ENCODE results near the gene LBX2.

Gene LBX2

DNA sequence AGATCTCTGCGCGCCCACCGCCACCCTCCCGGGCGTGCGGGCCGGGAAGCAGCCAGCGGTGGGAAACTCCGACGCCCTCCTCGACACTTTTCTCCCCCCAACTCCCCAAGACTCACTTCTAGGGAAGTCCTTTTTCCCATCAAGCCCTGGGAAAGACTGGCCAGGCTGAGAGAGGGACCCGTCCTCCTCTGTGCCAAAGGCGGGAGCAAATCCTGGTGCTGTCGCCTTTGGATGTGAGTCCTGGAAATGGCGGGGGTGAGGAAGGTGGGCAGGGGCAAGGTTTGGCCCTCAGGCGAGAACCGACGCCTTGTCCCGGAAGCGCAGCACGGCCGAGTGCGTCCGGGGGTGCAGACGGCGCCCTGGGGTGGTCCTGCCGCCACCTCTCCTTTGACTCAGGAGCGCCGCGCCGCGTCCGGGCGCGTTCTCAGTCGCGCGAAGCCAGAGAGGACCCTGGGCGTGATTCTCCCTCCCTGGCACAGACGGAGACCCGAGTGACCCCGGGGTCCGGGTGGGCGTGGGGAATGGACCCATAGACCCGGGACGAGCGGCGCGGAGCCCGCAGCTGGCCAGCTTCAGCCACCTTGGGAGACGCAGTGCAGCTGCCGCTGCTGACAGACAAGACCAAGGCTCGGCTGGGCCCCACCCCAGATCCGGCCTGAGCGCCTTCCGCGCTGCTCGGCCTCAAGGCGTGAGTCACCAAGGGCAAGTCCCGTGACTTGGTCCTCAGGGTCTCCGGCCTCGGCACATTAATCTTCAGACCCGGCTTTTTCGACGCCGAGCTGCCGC, 3.5 kb upstream of the LBX2 start:
- peak overlapping the region; percentile 60 for H3K4me3 ChIP-seq (ENCODE audit: low read depth, low read length)
- H3K4me1 ChIP-seq (ENCODE audit: control insufficient read depth, insufficient read depth, low read length): peaks cover 13% of the 10 kb centered on the region; the same call in 1 of the 2 replicates
- no peak overlapping the region for H3K27ac ChIP-seq (ENCODE audit: low read depth, low read length)
- no peak overlapping the region for H3K9ac ChIP-seq (ENCODE audit: low read depth, low read length)
- peaks cover 79% of the 10 kb centered on the region for H3K27me3 ChIP-seq (ENCODE audit: control insufficient read depth, insufficient read depth, low read length)
- peaks cover 10% of the 10 kb centered on the region; the same call in 1 of the 2 replicates for H3K36me3 ChIP-seq (ENCODE audit: control insufficient read depth, insufficient read depth, low read length)
- no peaks in the 10 kb centered on the region for H3K9me3 ChIP-seq (ENCODE audit: control insufficient read depth, insufficient read depth, low read length)

DNA sequence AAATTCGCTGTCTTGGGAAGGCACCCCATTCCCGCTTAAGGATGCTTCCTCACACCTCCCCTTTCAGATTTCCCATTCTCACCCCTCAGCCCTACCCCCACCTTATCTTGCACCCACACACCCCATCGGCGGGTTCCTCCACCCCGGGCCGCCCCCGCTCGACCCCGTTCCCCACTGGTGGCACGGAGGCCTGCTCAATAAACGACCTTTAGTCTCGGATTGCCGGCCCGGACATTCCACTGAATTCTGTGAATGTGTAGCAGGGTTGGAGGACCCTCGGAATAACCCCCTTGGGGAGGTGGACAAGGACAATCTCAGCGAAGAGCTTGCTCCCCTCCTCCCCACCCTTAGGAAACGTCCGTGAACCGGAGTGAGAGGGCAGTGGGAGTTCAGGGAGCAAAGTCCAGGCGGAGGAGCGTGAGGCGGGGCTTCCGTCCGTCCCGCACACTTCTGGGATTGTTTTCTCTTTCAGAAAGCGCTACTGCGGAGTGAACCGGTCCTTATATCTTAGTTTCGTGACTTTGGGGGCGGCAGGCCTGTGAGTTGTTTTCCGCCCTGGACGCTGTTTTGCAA, 2.8 kb upstream of the LBX2 start:
- H3K4me3 ChIP-seq (ENCODE audit: low read depth, low read length): peak overlapping the region; percentile 60
- peaks cover 17% of the 10 kb centered on the region for H3K4me1 ChIP-seq (ENCODE audit: control insufficient read depth, insufficient read depth, low read length)
- no peak overlapping the region for H3K9ac ChIP-seq (ENCODE audit: low read depth, low read length)
- peaks cover 10% of the 10 kb centered on the region; the same call in 1 of the 2 replicates for H3K36me3 ChIP-seq (ENCODE audit: control insufficient read depth, insufficient read depth, low read length)
- no peaks in the 10 kb centered on the region for H3K9me3 ChIP-seq (ENCODE audit: control insufficient read depth, insufficient read depth, low read length)
- no peak overlapping the region for H3K27ac ChIP-seq (ENCODE audit: low read depth, low read length)
- peaks cover 85% of the 10 kb centered on the region for H3K27me3 ChIP-seq (ENCODE audit: control insufficient read depth, insufficient read depth, low read length)

DNA sequence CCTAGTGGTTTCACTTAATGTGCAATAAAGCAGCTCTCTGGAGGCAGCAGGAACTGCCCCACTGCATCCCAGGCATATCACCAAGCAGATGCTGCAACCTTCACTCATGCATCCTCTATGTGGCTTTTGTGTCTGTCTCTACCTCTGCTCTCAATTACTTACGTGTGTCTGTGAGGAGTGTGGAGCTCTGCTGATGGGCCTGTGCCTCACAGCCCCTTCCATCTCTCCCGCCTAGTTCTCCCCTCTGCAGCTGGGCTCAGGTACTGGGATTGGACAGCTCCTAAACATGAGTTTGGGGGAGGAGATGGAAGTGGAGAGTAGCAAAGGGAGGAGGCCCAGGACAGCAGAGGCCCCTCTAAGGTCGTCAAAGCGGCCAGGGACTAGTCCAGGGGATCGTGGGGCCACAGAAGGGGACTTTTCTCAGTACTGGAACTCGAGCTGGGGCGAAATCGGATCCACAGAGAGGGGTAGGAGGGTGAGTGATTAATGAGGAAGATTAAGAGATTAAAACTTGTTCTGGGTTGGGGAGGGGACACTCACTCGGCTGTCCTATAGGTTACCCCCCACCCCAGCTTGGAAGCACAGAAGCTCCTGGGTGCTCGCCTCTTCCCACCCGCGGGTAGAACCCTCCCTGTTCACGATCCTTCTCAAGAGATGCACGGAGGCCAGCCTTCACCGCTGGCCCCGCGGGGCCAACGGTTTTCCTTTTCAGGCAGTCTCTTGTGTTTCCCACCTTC, 2.1 kb upstream of the LBX2 start:
- Histone ChIP-seq H3K27me3 (ENCODE audit: control insufficient read depth, insufficient read depth, low read length) (peaks cover 93% of the 10 kb centered on the region), H3K36me3 (ENCODE audit: control insufficient read depth, insufficient read depth, low read length) (peaks cover 10% of the 10 kb centered on the region; the same call in 1 of the 2 replicates), H3K27ac (ENCODE audit: low read depth, low read length) (no peak overlapping the region), H3K9ac (ENCODE audit: low read depth, low read length) (no peak overlapping the region), H3K9me3 (ENCODE audit: control insufficient read depth, insufficient read depth, low read length) (no peaks in the 10 kb centered on the region), H3K4me1 (ENCODE audit: control insufficient read depth, insufficient read depth, low read length) (peaks cover 11% of the 10 kb centered on the region; the same call in 1 of the 2 replicates), H3K4me3 (ENCODE audit: low read depth, low read length) (no peak overlapping the region; the same call in 1 of the 2 replicates)

DNA sequence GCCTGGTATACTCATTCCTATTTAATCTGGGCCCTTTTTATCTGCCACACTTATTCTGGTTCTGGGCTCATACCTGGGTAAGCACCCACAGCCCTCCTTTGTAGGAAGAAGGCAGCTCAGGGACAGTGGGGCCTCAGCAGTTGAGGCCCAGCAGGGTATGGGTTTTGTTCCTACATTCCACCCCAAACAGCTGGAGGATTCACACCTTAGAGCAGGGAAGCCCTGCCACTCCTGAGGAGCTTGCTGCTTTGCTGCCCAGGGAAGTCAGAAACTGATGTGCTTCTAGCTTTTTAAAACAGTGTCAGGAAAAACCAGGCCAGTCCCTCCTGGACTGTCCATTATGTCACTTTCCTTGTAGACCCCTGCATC, 1.2 kb upstream of the LBX2 start:
- no peaks in the 10 kb centered on the region for H3K9me3 ChIP-seq (ENCODE audit: control insufficient read depth, insufficient read depth, low read length)
- H3K4me3 ChIP-seq (ENCODE audit: low read depth, low read length): no peak overlapping the region
- H3K9ac ChIP-seq (ENCODE audit: low read depth, low read length): no peak overlapping the region
- H3K36me3 ChIP-seq (ENCODE audit: control insufficient read depth, insufficient read depth, low read length): peaks cover 9% of the 10 kb centered on the region; the same call in 1 of the 2 replicates
- H3K4me1 ChIP-seq (ENCODE audit: control insufficient read depth, insufficient read depth, low read length): peaks cover 11% of the 10 kb centered on the region; the same call in 1 of the 2 replicates
- H3K27me3 ChIP-seq (ENCODE audit: control insufficient read depth, insufficient read depth, low read length): peaks cover 100% of the 10 kb centered on the region
- no peak overlapping the region for H3K27ac ChIP-seq (ENCODE audit: low read depth, low read length)

DNA sequence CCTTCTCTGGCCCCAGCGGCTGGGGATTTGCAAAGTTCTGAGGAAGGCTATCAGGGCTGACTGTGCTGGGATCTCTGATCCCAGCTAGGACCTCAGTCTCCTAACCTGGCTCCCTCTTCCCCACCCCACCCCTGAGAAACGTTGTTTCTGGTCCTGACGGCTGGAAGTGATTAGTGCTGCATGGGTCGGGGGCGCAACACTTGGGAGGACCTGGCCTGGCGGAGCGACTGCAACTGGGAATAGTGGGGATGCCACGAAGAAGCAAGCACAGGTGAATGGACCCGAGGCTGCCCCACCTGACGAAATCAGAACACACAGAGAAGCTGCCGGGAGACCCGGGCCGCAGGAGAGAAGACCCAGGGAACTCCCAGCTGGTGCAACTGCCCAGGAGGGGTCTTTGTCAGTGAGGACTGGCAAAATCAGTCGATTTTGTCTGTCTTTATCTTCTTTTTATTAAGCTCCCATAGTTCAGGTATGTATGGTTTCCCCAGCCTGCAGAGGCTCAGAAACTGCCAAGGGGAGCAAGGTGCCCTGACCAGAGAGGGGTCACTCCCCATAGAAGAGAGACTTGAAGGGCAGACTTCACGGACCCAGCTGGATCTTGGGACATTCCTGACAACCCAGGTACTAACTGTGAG, 656 bp upstream of the LBX2 start:
- H3K9me3 ChIP-seq (ENCODE audit: control insufficient read depth, insufficient read depth, low read length): no peaks in the 10 kb centered on the region
- H3K4me3 ChIP-seq (ENCODE audit: low read depth, low read length): peak overlapping the region; percentile 57
- peaks cover 3% of the 10 kb centered on the region; the same call in 1 of the 2 replicates for H3K36me3 ChIP-seq (ENCODE audit: control insufficient read depth, insufficient read depth, low read length)
- peaks cover 11% of the 10 kb centered on the region; the same call in 1 of the 2 replicates for H3K4me1 ChIP-seq (ENCODE audit: control insufficient read depth, insufficient read depth, low read length)
- H3K27ac ChIP-seq (ENCODE audit: low read depth, low read length): no peak overlapping the region
- no peak overlapping the region for H3K9ac ChIP-seq (ENCODE audit: low read depth, low read length)
- H3K27me3 ChIP-seq (ENCODE audit: control insufficient read depth, insufficient read depth, low read length): peaks cover 100% of the 10 kb centered on the region

DNA sequence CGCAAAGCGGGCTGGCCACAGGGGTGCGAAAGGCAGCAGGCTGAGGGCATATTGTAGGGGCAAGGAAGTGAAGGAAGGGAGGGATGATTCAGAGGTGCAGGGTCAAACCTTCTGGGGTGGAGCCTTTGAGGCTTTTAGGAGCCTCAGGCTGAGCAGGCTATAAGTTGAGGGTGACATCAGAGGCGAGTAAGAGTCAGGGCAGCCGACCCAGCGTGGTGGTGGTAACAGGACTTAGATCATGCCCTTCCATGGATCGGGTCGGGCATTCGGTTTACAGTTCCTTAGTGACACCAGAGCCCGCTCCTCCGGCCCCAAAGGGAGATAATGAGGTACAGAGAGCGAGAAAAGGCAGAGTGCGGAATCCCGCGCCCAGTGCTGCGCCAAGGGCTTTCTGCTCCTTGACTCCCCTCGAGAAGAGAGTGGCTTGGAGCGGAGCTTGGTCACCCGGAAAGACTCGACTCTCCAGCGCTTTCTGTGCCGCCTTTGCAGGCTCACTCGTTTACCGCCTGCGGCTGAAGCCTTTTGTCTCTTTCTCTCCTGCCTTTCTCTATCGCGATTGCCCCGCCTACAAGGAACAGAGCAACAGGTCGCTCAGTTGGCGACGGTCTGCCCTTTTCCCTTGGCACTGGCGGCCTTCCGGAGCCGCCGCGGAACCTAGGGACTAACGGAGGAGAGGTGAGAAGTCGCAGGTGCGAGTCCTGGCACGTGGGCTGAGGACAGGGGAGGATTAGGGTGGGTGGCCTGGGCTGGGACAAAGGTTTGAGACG, 720 bp downstream of the LBX2 start:
- Histone ChIP-seq H3K27ac (ENCODE audit: low read depth, low read length) (no peak overlapping the region), H3K4me1 (ENCODE audit: control insufficient read depth, insufficient read depth, low read length) (peaks cover 11% of the 10 kb centered on the region; the same call in 1 of the 2 replicates), H3K27me3 (ENCODE audit: control insufficient read depth, insufficient read depth, low read length) (peaks cover 86% of the 10 kb centered on the region), H3K9ac (ENCODE audit: low read depth, low read length) (no peak overlapping the region), H3K36me3 (ENCODE audit: control insufficient read depth, insufficient read depth, low read length) (peaks cover 7% of the 10 kb centered on the region; the same call in 1 of the 2 replicates), H3K9me3 (ENCODE audit: control insufficient read depth, insufficient read depth, low read length) (no peaks in the 10 kb centered on the region), H3K4me3 (ENCODE audit: low read depth, low read length) (peak overlapping the region; percentile 57)

DNA sequence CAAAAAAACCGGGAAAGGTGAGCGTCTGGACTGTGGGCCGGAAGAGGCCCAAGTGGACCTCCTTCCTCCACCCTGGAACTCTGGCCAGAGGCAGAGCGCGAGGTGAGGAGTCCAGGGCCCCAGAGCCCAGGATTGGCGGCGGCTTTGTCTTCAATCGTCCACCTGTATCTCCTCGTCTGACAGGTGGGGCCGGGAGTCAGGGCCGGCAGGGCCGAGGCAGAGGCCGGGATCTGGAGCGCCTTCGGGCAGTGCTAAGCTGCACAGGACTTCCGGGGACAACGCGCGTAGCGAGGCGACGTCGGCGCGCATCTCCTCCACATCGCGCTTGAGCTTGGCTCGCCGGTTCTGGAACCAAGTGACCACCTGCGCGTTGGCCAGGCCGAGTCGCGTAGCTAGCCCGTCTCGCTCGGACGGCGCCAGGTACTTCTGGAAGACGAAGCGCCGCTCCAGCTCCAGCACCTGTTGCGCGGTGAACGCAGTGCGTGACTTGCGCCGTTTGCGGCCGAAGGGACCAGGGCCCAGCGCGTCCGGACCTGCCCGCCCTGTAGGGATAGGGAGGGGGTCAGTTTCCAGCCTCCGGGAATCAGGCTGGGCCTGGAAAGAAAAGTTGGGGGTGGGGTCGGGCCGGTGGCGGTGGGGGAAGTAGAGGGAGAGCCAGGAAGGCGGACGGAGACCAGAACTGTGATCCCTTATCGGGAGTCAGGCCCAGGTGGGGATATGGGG, 1.5 kb downstream of the LBX2 start:
- peak overlapping the region; percentile 57 for H3K4me3 ChIP-seq (ENCODE audit: low read depth, low read length)
- peaks cover 15% of the 10 kb centered on the region; the same call in 1 of the 2 replicates for H3K36me3 ChIP-seq (ENCODE audit: control insufficient read depth, insufficient read depth, low read length)
- no peaks in the 10 kb centered on the region for H3K9me3 ChIP-seq (ENCODE audit: control insufficient read depth, insufficient read depth, low read length)
- peaks cover 11% of the 10 kb centered on the region; the same call in 1 of the 2 replicates for H3K4me1 ChIP-seq (ENCODE audit: control insufficient read depth, insufficient read depth, low read length)
- peaks cover 79% of the 10 kb centered on the region for H3K27me3 ChIP-seq (ENCODE audit: control insufficient read depth, insufficient read depth, low read length)
- no peak overlapping the region for H3K27ac ChIP-seq (ENCODE audit: low read depth, low read length)
- H3K9ac ChIP-seq (ENCODE audit: low read depth, low read length): no peak overlapping the region

DNA sequence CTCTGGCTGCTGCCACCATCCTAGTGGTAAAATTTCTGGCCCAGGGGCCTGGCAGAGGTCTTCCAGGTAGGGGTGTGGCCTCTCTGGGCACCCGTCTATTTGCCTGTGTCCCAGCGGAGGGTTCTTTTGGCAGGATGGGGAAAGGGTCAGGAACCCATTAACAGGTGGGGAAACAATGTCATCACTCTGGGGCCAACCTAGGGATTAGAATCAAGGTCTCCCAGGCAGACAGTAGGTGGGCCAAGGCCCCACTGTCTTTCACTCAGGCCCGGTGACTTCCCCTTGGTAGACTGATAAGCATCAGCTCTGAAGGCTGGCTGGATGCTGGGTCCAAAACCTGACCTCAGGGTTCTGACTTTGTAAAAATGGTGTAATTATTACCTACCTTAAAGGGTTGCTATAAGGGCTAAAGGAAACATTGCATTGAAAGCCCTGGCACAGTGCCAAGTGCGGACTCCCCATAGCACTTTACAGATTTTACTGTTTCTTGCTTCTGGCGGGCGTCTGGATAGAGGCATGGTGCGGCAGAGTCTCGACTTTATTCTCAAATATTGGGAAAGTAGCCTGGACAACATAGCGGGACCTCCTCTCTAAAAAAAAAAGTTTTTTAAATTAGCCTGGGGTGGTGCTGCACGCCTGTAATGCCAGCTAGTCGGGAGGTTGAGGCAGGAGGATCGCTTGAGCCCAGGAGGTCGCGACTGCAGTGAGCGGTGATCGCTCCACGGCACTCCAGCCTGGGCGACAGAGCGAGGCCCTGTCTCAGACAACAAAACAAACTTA, 2.2 kb downstream of the LBX2 start:
- Histone ChIP-seq H3K4me3 (ENCODE audit: low read depth, low read length) (peak overlapping the region; percentile 57), H3K36me3 (ENCODE audit: control insufficient read depth, insufficient read depth, low read length) (peaks cover 22% of the 10 kb centered on the region), H3K9ac (ENCODE audit: low read depth, low read length) (no peak overlapping the region), H3K27me3 (ENCODE audit: control insufficient read depth, insufficient read depth, low read length) (peaks cover 71% of the 10 kb centered on the region), H3K9me3 (ENCODE audit: control insufficient read depth, insufficient read depth, low read length) (no peaks in the 10 kb centered on the region), H3K27ac (ENCODE audit: low read depth, low read length) (no peak overlapping the region), H3K4me1 (ENCODE audit: control insufficient read depth, insufficient read depth, low read length) (peaks cover 11% of the 10 kb centered on the region; the same call in 1 of the 2 replicates)

DNA sequence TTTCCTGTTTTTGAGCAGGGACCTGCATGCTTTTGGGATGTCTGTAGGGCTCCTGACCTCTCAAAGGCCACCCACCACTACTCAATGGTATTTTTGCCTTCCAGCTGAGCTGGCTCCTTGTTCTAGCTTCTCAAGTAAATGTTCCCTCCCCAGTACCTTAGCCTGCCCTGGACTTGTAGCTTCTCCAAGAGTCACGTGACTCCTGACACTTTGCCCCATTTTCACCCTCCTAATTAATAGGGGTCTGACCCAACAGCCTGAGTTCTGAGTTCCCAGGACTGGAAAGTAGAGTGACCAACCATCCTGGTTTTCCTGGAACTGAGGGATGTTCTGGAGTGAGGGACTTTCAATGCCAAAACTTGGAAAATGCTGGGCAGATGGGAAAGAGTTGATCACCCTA, 4.0 kb downstream of the LBX2 start:
- no peak overlapping the region for H3K4me3 ChIP-seq (ENCODE audit: low read depth, low read length)
- H3K4me1 ChIP-seq (ENCODE audit: control insufficient read depth, insufficient read depth, low read length): peaks cover 10% of the 10 kb centered on the region; the same call in 1 of the 2 replicates
- H3K27me3 ChIP-seq (ENCODE audit: control insufficient read depth, insufficient read depth, low read length): peaks cover 54% of the 10 kb centered on the region
- H3K27ac ChIP-seq (ENCODE audit: low read depth, low read length): no peak overlapping the region
- no peaks in the 10 kb centered on the region for H3K9me3 ChIP-seq (ENCODE audit: control insufficient read depth, insufficient read depth, low read length)
- no peak overlapping the region for H3K9ac ChIP-seq (ENCODE audit: low read depth, low read length)
- peaks cover 39% of the 10 kb centered on the region for H3K36me3 ChIP-seq (ENCODE audit: control insufficient read depth, insufficient read depth, low read length)
